NCI-H1694 (cell line): ENCODE results near the gene APLNR.

Experiments used
- DNase-seq: peaks from one replicate; lab custom pipeline; 2025; lab: John Stamatoyannopoulos, UW

The APLNR gene

GRCh38 chr11:57251491-57252104, 14.5 kb upstream of the APLNR start:
- no peak for DNase-seq

DNA sequence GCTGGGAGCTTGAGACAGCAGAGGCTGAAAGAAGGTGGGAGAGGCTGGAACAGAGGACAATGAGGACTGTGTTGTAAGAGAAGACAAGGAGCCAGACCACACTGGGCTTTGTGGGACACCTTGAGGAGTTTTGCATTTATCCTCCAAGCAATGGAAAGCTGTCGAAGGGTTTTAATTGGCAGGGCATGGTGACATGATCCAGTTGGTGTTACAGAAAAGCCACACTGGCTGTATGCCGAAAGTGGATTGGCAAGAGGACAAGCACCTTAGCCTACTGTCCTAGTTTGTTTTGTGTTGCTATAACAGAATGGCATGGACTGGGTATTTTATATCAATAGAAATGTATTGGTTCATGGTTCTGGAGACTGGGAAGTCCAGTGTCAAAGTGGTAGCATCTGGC, 14.0 kb upstream of the APLNR start:
- DNase-seq = no peak

GRCh38 chr11:57249384-57250319, 12.6 kb upstream of the APLNR start:
- peak; percentile 52 for DNase-seq

DNA sequence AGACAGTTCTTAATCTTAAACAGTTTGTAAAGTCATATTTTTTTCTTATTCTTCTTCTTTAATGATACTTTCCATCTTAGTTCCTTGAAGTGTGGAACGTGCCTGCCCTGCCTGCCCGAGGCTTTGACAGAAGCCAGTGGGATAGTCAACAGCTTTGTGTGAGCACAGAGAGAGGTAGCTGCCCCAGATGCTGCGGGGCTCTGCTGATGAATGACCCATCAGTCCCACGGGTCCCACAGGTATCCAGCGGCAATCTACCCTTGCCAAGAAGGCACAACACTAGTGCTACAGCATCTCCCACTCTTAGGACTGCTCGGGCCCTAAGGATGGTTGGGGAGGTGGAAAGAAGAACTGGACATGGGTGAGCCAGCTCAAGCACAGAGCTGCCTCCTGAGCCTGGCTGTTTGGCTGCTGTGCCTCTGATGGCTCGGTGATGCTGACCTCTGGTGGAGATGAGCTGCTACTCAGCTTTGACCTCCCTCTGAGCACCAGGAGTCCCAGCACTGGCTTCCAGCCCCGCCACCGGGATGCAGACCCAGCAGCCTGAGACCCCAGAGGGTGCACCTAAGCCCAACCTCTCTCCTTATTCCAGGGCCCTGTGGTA, 11.8 kb upstream of the APLNR start:
- peak; percentile 26 for DNase-seq

GRCh38 chr11:57244911-57245310, 7.9 kb upstream of the APLNR start:
- DNase-seq = no peak

DNA sequence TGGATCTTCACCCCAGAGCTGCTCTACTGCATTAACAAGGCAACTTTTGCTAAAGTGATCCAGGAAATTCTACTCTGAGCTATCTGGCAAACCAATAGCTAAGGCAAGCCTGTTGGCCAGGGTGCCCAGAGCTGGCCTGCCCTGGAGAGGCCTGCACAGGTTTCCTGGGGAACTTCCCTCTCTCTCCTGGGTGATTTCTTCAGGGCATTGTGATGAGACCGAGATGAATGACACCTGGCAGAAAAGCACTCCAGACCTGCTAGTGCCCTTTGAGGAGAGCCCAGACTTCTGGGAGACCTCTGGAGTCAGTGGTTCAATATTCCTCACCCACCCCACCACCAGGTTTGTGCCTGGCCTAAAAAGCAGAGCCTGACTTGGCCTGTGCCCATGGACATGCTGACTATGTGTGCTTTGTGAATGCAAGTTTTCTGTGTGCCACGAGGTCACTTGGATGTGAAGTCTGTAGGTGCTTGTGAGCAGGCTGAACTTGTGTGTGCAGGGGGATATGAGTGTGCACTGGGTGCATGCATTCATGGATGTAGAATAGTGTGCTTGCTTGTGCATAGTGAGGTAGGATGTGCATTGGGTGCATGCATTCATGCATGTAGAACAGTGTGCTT, 4.4 kb upstream of the APLNR start:
- no peak for DNase-seq

- DNase-seq = no peak
Measured at GRCh38 chr11:57240757-57241156, 3.7 kb upstream of the APLNR start.

GRCh38 chr11:57240007-57240406, 3.0 kb upstream of the APLNR start:
- no peak for DNase-seq

- no peak for DNase-seq
Measured at GRCh38 chr11:57239348-57239747, 2.3 kb upstream of the APLNR start.

GRCh38 chr11:57235761-57236703, 1.0 kb downstream of the APLNR start:
- no peak for DNase-seq

DNA sequence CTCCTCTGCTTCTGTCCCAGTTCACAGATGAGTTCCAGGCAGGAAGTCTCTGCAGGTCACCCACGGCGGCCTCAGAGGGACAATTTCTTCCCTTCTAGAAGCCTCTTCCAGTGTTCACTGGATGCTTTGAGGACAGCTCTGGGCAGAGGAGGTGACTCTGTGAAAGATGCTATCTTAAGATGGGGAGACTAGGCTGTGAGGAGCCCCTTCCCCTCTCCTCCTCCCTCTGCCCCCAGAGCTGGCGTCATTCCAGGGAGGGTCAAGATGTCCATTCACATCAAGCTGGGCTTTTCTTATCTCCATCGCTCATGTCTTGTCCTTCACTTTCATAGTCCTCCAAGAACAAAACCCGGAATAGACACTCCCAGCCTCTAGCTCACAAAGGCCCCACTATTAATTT, 3.3 kb downstream of the APLNR start:
- no peak for DNase-seq

DNA sequence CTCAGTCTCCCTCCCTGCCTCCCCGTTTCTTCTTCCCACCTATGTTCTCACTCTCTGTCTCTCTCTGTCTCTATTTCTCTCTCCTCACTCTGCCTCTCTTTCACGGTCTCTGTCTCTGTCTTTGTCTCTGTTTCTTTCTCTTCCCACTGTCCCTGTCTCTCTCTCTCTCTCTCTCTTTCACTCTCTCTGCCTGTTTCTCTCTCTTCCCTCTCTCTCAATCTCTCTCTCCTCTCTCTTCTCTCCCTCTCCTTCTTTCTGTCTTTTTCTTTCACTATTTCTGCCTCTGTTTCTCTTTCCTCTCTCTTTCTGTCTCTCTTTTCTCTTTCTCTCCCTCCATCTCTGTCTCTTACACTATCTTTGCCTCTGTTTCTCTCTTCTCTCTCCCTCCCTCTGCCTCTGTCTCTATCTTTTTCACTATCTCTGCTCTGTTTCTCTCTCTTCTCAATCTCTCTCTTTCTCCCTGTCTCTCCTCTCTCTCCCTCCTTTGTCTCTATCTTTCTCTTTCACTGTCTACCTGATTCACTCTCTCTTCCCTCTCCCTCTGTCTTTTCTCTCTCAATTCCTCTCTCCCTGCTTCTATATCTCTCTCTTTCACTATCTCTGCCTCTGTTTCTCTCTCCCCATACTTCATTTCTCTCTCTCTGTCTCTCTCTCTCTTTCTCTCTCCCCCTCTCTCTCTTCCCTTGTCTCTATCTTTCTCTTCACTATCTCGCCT, 5.4 kb downstream of the APLNR start:
- no peak for DNase-seq

DNA sequence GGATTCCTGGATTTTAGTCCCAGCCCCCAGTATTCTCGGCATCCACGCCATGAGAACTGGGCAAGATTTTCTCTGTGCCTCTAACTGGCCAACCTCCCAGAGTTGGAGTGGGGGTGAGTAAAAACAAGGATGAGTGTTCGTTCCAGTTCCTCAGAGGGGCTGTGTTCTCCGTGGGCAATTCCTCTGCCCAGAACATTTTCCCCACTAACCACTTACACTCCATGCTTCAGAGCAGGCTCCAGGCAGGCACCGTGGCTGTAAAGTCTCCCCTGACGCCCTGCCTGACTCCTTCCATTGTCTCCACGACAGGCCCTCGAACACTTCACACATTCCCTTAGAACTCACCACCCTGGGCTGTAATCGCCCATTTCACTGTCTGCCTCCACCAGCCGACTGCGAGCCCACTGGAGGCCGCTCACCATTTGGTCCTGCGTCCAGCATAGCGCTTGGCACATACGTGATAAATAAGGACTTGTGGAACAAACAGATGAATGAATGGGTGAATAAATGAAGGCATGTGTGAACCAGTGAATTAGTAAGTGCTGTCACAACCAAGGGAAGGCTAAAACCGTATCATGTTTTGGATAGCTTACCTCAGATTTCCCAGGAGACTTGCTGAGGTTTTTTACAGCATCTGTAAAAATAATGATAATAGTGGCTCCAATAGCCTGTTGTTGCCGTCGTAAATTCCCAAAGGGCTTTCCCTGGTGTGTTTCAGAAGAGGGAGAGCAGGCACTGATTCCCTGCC, 6.1 kb downstream of the APLNR start:
- DNase-seq = no peak

- DNase-seq = no peak
Measured at GRCh38 chr11:57230316-57230715, 6.7 kb downstream of the APLNR start.

- DNase-seq = no peak
Measured at GRCh38 chr11:57228600-57228999, 8.4 kb downstream of the APLNR start.

GRCh38 chr11:57224537-57224936, 12.5 kb downstream of the APLNR start:
- no peak for DNase-seq

DNA sequence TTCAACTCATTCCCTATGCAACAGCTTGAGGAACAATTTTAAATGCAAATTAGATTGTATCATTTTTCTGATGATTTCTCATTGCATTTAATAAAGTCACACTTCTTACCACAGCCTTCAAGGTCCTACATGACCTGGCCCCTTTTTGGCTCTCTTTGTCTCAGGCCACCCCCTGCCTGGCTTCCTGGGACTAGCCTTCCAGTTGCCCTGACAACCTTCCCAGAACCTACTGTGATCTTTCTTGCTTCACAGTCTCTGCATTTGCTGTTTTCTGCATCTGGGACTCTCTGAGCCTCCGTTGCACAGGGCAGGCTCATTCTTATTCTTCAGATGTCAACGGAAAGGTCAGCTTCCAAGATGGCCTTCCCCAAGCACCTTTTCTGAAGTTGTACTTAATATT, 12.9 kb downstream of the APLNR start:
- DNase-seq = no peak

- DNase-seq = no peak
Measured at GRCh38 chr11:57223601-57224000, 13.4 kb downstream of the APLNR start.

DNA sequence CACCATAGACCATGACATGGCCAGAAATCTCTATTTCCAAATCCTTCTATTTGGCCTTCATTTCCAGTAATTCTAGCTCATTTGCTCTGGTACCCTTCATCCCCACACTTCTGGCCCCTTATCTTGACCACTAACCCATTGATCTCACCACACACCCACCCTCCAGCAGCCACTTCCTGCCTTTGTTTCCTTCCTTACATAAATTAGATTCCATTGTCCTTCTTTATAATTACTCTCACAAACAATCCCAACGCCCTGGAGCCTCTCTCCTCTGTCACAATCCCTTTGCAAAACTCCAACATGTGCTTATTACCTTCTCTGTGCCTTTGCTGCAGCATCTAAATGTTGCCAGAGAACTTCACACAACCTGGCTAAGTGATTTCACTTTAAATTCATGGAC, 14.8 kb downstream of the APLNR start:
- DNase-seq = no peak

DNA sequence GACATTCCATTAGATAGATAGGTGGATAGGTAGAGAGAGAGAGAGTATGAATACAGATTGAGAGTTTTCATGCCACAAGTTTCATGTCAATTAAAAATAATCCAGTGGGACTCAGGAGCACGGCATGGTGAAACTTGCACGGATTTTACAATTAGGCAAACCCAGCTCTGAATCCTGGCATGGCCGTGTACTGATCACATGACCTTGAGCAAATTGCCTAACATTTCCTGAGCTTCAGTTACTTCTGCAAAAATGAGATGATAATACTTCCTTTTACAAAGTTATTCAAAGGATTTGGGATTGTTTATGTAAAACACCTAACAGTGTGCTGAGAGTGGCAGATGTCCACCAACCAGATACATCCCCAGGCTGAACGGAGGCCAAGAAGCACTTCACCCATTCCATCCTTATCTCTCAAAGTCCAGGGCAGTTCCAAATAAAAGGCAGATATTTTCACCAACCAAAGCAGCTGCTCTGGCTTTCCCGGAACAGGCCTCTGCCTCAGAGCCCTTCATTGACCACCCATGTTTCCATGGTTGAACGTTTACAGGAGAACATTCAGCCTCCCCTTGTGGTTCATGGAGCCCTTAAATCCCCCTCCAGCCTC, 17.9 kb downstream of the APLNR start:
- DNase-seq = no peak
